ENCODE data around the gene MBNL1.
"Not testable (repeated sequence)": the region's sequence is repeated elsewhere in the genome, so short reads cannot be mapped to it uniquely, and the experiment has no call there.

Gene MBNL1

GRCh38 chr3:152321955-152322377 is 53.2 kb downstream of the MBNL1 start:
- DNase-seq: no peak

DNA sequence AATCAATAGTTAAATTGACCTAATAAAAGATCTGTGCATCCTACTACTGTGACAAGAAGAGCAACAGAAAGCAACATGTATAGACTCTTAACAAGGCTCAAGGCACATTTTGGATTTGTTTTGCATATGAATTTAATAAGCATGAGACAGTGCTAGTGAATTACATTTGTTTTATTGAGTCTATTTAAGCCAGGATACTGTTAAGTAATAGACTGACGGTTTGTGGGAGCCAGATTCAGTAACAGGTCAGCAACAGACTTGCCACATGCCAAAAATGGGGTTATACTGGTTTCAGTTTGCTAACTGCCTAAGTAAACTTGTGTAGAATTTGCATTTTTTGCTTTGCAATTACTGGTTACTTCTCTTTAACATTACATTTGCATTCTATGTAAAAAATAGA is 54.0 kb downstream of the MBNL1 start:
- DNase-seq: no peak

- DNase-seq: no peak
Measured at GRCh38 chr3:152323834-152324233, 55.1 kb downstream of the MBNL1 start.

DNA sequence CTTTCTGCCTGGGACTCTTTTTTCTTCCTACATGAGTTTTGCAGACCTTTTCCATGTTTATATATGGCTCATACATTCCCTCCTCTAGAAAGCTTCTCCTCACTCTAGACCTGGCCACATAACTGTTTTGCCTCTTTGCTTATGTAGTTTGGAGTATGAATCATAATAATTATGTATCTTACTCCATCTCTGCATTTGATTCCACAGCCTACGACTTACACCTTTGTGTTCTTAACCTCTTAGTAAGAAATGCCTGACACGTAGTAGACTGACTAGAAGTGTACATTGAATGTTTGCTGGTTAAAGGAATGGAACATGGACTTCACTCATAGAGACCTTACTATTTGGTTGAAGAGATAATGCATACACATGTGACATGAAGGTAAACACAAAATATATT is 56.4 kb downstream of the MBNL1 start:
- DNase-seq: no peak

DNA sequence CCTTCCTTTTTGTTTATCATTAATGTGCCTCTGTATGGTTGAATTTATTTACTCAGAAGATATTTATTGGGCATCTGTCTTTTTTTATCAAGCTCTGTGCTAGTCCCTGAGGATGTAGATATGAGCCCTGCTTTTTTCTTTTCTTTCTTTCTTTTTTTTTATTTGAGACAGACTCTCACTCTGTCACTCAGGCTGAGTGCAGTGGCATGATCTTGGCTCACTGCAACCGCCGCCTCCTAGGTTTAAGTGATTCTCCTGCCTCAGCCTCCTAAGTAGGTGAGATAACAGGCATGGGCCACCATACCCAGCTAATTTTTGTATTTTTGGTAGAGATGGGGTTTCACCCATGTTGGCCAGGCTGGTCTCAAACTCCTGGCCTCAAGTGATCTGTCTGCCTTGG is 58.5 kb downstream of the MBNL1 start:
- DNase-seq: no peak

GRCh38 chr3:152328841-152329240 is 60.1 kb downstream of the MBNL1 start:
- no peak for DNase-seq

DNA sequence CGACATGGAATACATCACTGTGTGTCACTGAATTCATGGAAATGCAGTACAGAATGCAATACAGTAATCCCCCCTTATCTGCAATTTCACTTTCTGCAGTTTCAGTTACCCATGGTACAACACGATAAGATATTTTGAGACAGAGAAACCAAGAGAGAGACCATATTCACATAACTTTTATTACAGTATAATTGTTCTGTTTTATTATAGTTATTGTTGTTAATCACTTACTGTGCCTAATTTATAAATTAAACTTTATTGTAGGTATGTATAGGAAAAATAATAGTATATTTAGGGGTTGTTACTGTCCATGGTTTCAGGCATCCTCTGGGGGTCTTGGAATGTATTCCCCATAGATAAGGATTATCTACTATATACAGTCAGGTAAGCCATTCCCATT is 61.8 kb downstream of the MBNL1 start:
- DNase-seq: no peak

DNA sequence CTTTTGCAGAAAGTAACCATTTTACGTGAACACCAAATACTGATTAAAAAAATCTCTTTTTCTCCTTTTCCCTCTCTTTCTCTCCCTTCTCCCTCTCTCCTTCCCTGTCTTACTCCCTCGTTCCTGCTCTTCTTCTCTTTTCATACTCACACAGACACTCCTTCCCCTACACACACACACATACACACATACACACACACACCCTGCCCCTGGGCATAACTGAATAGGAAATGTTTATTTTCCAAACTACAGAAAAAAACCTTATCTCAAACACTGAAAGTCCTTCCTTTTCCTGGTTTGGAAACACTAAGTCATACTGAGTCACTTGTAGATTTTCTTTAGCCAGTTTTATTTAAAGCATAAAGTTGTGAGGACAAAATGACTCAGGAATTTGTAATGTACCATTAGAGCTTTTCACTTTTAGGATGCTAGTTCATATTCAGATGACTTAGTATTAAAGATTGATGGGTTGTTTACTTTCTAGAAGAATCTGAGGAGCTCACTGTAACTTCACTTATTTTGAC is 62.4 kb downstream of the MBNL1 start:
- DNase-seq: no peak

GRCh38 chr3:152331998-152332397 is 63.3 kb downstream of the MBNL1 start:
- no peak for DNase-seq

DNA sequence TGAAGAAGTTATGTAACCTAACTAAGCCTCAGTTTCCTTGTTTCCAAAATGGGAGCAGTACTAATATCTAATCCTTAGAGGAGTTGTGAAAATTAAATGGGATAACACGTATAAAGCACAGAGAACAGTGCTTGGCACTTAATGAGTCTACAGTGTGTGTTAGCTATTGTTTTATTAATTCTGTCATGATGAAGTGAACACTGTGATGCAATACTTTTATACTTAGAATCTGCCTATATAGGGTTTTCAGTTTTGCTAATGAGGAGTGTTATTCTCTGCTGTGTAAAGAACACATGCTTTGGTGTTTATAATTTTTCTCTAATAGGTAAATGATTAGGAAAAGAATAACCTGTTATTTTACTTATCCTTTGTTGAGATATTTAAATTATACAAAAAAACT is 65.2 kb downstream of the MBNL1 start:
- DNase-seq: no peak

DNA sequence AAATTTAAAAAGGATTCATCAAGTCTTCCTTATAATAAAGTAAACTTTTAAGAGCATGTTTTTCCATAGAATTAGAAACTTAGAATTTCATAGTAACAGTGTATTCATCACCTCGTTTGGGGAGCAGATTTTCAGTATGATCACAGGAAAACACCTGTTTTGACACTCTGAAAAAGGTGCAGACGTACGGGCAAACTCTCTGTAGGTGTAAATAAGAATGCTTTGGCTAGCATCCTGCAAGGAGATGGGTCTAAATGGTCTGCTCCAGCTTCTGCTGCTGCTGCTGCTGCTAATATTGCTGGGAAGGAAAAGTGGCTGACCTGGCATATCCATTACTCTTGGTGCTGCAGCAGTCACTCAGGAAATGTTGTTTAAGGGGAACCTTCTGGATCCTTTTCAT is 66.0 kb downstream of the MBNL1 start:
- DNase-seq: no peak

- no peak for DNase-seq
Measured at GRCh38 chr3:152335273-152335672, 66.5 kb downstream of the MBNL1 start.

DNA sequence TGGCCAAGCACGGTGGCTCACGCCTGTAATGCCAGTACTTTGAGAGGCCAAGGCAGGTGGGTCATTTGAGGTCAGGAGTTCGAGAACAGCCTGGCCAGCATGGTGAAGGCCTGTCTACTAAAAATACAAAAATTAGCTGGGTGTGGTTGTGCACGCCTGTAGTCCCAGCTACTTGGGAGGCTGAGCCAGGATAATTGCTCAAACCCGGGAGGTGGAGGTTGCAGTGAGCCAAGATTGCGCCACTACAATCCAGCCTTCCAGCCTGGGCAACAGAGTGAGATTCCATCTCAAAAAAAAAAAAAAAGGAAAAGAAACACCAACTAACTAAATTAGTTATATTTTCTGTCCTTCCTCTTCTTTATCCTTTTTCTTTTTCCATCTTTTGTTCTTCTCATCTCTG is 68.6 kb downstream of the MBNL1 start:
- not testable (repeated sequence) for DNase-seq

DNA sequence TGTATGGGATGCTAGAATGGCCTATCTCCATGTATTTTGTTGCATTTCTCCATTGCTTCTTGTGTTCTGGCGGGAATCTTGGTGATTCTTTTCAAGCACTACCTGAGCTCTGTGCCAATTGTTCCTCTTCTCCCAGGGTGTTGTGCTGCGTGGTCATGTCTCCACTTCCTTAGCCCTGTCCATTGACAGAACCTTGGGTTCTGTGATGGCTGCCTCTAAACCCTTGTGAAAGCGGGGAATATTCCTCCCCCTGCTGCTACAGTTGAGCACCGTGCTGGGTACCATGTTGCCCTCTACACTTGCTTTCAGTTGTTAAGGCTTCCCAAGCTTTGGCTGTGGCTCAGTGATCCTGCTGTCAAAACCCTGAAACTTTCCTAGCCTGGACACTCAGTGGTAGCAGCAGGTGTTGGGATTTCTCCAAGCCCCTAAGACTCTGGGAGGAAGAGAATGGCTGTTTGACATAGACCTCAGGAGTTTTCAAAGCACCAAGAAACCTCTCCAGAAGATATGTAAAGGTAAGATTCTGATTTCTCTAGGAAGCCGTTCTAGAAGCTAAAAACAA is 69.5 kb downstream of the MBNL1 start:
- DNase-seq: no peak

DNA sequence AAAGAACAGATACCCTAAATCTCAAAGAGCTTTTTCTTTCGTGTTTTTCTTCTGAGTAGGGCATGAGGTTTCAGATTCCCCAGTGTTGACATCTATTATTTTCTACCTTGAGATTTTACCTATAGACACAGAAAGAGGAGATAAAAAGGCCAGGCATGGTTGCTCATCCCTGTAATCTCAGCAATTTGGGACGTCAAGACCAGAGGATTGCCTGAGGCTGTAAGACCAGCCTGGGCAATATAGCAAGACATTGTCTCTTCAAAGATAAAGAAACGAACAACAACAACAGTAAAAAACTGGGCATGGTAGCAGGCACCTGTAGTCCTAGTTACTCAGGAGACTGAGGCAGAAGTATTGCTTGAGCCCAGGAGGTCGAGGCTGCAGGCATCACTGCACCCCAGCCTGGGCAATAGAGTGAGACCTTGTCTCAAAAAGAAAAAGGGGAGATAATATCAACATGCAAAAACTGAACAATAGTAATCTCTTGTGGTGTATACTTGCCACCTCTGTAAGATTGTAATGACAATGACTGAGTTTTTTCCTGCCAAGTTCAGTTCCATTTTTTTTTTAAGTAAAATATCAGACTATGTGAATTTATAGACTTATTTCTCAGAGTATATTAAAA is 71.3 kb downstream of the MBNL1 start:
- DNase-seq: no peak

DNA sequence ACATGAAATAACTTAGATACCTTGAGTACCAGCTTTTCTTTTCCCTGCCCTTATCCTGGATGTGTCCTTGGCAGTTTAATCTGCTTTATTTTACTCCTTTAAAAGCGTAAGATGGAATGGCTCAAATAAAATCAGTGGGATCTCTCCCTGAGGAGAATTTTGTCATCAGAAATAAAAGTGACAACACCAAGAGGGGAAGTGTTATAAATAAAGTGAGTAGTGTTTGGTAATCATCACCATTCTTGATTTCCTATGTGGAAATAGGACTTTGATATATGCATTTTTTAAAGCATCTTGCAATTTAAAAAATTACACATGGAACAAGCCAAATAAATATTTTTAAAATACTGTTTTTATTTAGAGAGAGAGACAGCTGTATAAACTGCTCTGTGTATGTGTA is 76.5 kb downstream of the MBNL1 start:
- no peak for DNase-seq

DNA sequence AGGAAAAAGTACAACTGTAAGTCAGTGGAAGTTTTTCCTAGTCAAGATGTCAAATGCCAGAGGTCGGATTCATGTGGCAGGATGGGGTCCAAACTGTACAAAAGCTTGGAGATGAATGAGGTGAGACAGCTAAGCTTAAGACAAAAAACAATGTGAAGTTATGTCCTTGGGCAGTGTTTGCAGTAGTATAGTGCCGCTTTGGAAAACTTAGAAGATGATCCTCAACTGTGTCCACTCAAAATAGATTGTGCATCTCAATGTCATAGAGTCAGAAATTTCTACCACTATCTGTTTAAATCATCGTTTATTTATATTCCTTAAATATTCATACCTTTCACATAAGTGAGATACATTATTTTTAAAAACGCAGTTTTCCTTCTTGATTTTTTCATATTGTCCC is 77.3 kb downstream of the MBNL1 start:
- DNase-seq: no peak

DNA sequence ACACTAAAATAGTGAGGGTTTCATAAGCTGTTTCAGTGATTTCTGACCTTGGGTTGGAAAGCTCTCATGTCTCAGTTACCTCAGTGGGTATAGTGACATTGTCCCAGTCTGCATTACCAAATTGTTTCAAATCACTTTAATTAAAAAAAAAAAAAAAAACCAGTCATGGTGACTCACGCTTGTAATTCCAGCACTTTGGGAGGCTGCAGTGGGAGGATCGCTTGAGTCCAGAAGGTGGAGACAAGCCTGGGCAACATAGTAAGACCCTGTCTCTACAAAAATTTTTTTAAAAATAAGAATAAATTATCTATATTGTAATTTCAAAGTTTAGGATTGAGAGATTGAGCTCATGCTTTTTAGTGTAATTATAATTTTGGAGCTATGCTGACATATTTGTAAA is 78.0 kb downstream of the MBNL1 start:
- no peak for DNase-seq

DNA sequence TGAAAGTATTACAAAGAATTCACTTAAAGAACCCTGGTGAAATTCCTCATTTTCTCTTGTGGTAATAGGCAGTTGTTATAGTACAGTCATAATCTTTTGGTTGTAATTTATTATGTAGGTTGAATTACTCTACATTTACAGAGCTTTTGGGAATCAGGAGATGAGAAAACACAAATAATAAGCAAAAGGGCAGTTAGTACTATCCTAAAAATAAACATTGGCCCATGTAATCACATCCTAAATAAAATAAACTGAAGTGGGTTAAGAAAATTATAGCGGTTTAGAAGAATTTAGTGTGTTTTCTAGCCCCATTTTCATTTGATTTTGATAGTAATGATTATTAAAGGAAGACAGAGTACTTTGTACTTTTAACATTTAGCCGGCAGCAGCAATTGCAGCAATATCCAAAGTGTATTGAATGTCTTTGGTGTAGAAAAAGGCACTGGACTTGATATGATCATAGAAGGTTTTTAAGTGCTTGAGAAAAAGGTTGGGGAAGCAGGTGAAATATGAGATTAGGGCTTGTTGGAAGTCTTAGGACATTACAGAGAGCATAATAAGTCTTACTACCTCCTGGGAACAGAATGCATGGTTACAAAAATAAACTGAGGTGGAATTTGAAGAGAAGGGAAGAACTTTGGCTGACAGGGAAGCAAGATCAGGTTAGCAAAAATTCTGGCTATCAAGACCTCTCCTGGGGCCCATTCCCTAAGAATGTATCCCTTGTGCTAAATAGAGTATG is 79.9 kb downstream of the MBNL1 start:
- DNase-seq: no peak

- no peak for DNase-seq
Measured at GRCh38 chr3:152349392-152349791, 80.7 kb downstream of the MBNL1 start.

GRCh38 chr3:152350139-152350538 is 81.4 kb downstream of the MBNL1 start:
- DNase-seq: no peak

GRCh38 chr3:152350776-152351175 is 82.0 kb downstream of the MBNL1 start:
- no peak for DNase-seq

GRCh38 chr3:152352554-152352953 is 83.8 kb downstream of the MBNL1 start:
- no peak for DNase-seq

- DNase-seq: no peak
Measured at GRCh38 chr3:152353578-152353977, 84.8 kb downstream of the MBNL1 start.
